Bronchial epithelial cell (primary cell): Measurements from ENCODE around the gene DNAH3. TPM values are rescaled to one million over a fixed set of nuclear protein-coding genes. Genes with fewer than 3 reads are reported as not detected.
"Not testable (repeated sequence)": the region's sequence is repeated elsewhere in the genome, so short reads cannot be mapped to it uniquely, and the experiment has no call there.

Experiments used
- DNase-seq: peaks from one replicate; pipeline ENCODE4 v3.0.0-alpha.2; 2010; ENCODE audit warnings: low read depth
- FAIRE-seq: peaks from 2 replicates; lab custom pipeline; 2011; peaks lifted over from hg19 to GRCh38; lab: Jason Lieb, UNC
- H3K27me3 ChIP-seq: 2 replicates; pipeline ENCODE4 v1.5.1; 2011; ENCODE audit warnings: low read length; ENCODE audit not compliant: control insufficient read depth, insufficient read depth
- H3K36me3 ChIP-seq: 2 replicates; pipeline ENCODE4 v1.5.1; 2011; ENCODE audit warnings: low read length; ENCODE audit not compliant: control insufficient read depth, insufficient read depth
- H3K4me3 ChIP-seq: 2 replicates; pipeline ENCODE4 v1.5.1; 2011; ENCODE audit warnings: mild to moderate bottlenecking, low read depth, low read length, control low read depth
- CTCF ChIP-seq: IDR thresholded peaks from 2 replicates; pipeline ENCODE4 v1.5.1; 2011; ENCODE audit warnings: mild to moderate bottlenecking, moderate library complexity, low read length, control low read depth, inconsistent platforms; ENCODE audit not compliant: insufficient read depth, severe bottlenecking
- total RNA-seq: library from RNA; depleted of rRNA; stranded (reverse); fragments of >200 nt; gene quantifications from 2 replicates; pipeline ENCODE4 v1.2.1, GENCODE V29; 2014

DNAH3 gene
- total RNA-seq, 1 donor from 2014 or later: 0.26 TPM

- FAIRE-seq (no peak), DNase-seq (no peak)
- H3K4me3 ChIP-seq: no peak overlapping the region
- TF ChIP-seq CTCF: no peak
- H3K36me3 ChIP-seq: no peaks in the 10 kb centered on the region
- H3K27me3 ChIP-seq: no peaks in the 10 kb centered on the region
Measured at GRCh38 chr16:20931066-20931600, 219.5 kb downstream of the DNAH3 start.

- no peak for FAIRE-seq
- no peak for DNase-seq
- Histone ChIP-seq H3K36me3 (no peaks in the 10 kb centered on the region), H3K27me3 (no peaks in the 10 kb centered on the region), H3K4me3 (no peak overlapping the region)
- TF ChIP-seq CTCF: no peak
Measured at GRCh38 chr16:20930365-20930690, 220.3 kb downstream of the DNAH3 start.

GRCh38 chr16:20929676-20930364, 220.8 kb downstream of the DNAH3 start:
- H3K4me3 ChIP-seq, FAIRE-seq, H3K27me3 ChIP-seq, H3K36me3 ChIP-seq, DNase-seq: not testable (repeated sequence)

- no peak for TF ChIP-seq CTCF
- H3K27me3 ChIP-seq: no peaks in the 10 kb centered on the region
- no peak for FAIRE-seq
- H3K36me3 ChIP-seq: no peaks in the 10 kb centered on the region
- H3K4me3 ChIP-seq: no peak overlapping the region
- no peak for DNase-seq
Measured at GRCh38 chr16:20928774-20929411, 221.8 kb downstream of the DNAH3 start.

GRCh38 chr16:20925751-20926150, 224.9 kb downstream of the DNAH3 start:
- FAIRE-seq: no peak
- Histone ChIP-seq H3K27me3 (no peaks in the 10 kb centered on the region), H3K36me3 (no peaks in the 10 kb centered on the region), H3K4me3 (no peak overlapping the region)
- no peak for TF ChIP-seq CTCF
- DNase-seq: no peak

GRCh38 chr16:20923876-20924275, 226.8 kb downstream of the DNAH3 start:
- H3K27me3 ChIP-seq: no peaks in the 10 kb centered on the region
- H3K36me3 ChIP-seq: no peaks in the 10 kb centered on the region
- FAIRE-seq: no peak
- TF ChIP-seq CTCF: no peak
- H3K4me3 ChIP-seq: no peak overlapping the region
- DNase-seq: no peak
